Gastrocnemius medialis (tissue), 4 donors: ENCODE data around the gene ABHD17A. TPM values are rescaled to one million over a fixed set of nuclear protein-coding genes. Genes with fewer than 3 reads are reported as not detected.

Experiments
- ATAC-seq, 2 donors: fragments of 150-250 bp; one replicate each; pipeline ENCODE4 v1.9.1; 2016
- DNase-seq, 2 donors: peaks; one replicate each; pipeline ENCODE4 v3.0.0-alpha.2; 2019
- H3K27ac ChIP-seq, 4 donors: fragments of 200-600 bp; sonication (generic); 1 replicate in 1 of 4; 2 replicates in 3 of 4; pipeline ENCODE4 v1.5.1; 2016 to 2018; ENCODE audit warnings: mild to moderate bottlenecking in 2 of 4, moderate library complexity in 1 of 4
- H3K27me3 ChIP-seq, 3 donors: fragments of 200-600 bp; sonication (generic) in 2 of 3; 1 replicate in 1 of 3; 2 replicates in 2 of 3; pipeline versions ENCODE4 v1.5.1 to v1.6.0; 2016 to 2019; ENCODE audit warnings: mild to moderate bottlenecking in 1 of 3, moderate library complexity in 1 of 3
- H3K36me3 ChIP-seq, 2 donors: fragments of 200-600 bp; sonication (generic) in 1 of 2; one replicate each; pipeline ENCODE4 v1.5.1; 2017 to 2018
- H3K4me1 ChIP-seq, 2 donors: fragments of 200-600 bp; sonication (generic) in 1 of 2; one replicate each; pipeline ENCODE4 v1.5.1; 2016 to 2017; ENCODE audit warnings: mild to moderate bottlenecking in 2 of 2
- H3K4me3 ChIP-seq, 4 donors: fragments of 200-600 bp; sonication (generic) in 3 of 4; 1 replicate in 1 of 4; 2 replicates in 3 of 4; pipeline ENCODE4 v1.5.1; 2016 to 2019; ENCODE audit warnings: mild to moderate bottlenecking in 2 of 4
- H3K9me3 ChIP-seq, 3 donors: fragments of 200-600 bp; sonication (generic) in 2 of 3; 1 replicate in 1 of 3; 2 replicates in 2 of 3; pipeline ENCODE4 v1.5.1; 2016 to 2019
- POLR2A ChIP-seq, 2 donors: fragments of 450-650 bp; IDR thresholded peaks; one replicate each; pipeline ENCODE4 v1.6.1; 2017; ENCODE audit warnings: antibody characterized with exemption in 2 of 2, mild to moderate bottlenecking in 2 of 2, moderate library complexity in 2 of 2
- in situ Hi-C, 4 donors: fragments of 200-750 bp; cut with MboI; loops; one replicate each; pipeline versions ENCODE4 v1.15.0 to v1.8.0; 2017; ENCODE audit warnings: low sequenced_read_pairs in 4 of 4
- intact Hi-C: fragments of 100-400 bp; cut with DNase I; formaldehyde crosslinking; loops from one replicate; pipeline ENCODE4 v1.15.1; 2023; ENCODE audit warnings: low total_unique reads
- total RNA-seq, 4 donors: library from RNA; depleted of rRNA; stranded (reverse); fragments of >200 nt; gene quantifications; one replicate each; pipeline versions ENCODE4 v1.1.0 to v1.2.3, GENCODE V29; 2016
- TF ChIP-seq, protein P1 (sequence below), 5 experiments: fragments of 450-650 bp in 3 of 5; fragments of 200-600 bp in 2 of 5; sonication (generic) in 2 of 5; IDR thresholded peaks in 4 of 5; conservative IDR thresholded peaks in 1 of 5; 1 replicate in 4 of 5; 2 replicates in 1 of 5; pipeline ENCODE4 v1.5.1; 2016 to 2019; ENCODE audit warnings: antibody characterized with exemption in 5 of 5, mild to moderate bottlenecking in 3 of 5, moderate library complexity in 3 of 5

Gene ABHD17A
- total RNA-seq, 4 donors from 2014 or later, result 49.4 to 87.7 (median 70.8) TPM

DNA sequence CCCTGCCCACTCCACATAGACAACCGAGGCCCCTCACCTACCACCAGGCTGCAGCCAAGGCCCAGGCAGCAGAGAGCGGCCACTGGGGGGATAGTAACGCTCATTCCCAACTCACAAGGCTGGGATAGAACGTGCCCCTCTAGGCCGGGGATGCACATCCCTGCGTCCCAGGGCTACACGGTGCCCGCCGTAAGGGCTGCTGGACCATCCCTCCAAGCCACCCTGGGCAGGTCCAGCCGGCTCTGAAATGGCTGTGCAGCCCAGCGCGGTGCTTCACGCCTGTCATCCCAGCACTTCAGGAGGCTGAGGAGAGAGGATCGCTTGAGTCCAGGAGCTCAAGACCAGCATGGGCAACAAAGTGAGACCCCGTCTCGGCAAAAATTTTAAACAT is 40.2 kb downstream of the ABHD17A start:
- no peak for TF ChIP-seq POLR2A (IDR thresholded peaks at IDR 0.05)
- TF ChIP-seq, protein P1, sequence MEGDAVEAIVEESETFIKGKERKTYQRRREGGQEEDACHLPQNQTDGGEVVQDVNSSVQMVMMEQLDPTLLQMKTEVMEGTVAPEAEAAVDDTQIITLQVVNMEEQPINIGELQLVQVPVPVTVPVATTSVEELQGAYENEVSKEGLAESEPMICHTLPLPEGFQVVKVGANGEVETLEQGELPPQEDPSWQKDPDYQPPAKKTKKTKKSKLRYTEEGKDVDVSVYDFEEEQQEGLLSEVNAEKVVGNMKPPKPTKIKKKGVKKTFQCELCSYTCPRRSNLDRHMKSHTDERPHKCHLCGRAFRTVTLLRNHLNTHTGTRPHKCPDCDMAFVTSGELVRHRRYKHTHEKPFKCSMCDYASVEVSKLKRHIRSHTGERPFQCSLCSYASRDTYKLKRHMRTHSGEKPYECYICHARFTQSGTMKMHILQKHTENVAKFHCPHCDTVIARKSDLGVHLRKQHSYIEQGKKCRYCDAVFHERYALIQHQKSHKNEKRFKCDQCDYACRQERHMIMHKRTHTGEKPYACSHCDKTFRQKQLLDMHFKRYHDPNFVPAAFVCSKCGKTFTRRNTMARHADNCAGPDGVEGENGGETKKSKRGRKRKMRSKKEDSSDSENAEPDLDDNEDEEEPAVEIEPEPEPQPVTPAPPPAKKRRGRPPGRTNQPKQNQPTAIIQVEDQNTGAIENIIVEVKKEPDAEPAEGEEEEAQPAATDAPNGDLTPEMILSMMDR (IDR thresholded peaks at IDR 0.05 in 4 of 5, conservative IDR thresholded peaks at IDR 0.05 in 1 of 5), result no peak
- no peak overlapping the region for H3K27ac ChIP-seq
- ATAC-seq (no peak), DNase-seq (no peak)
- intact Hi-C loops (no loop called here), in situ Hi-C loops (no loop called here)
- H3K9me3 ChIP-seq, result no peaks in the 10 kb centered on the region
- no peaks in the 10 kb centered on the region for H3K36me3 ChIP-seq
- no peaks in the 10 kb centered on the region for H3K27me3 ChIP-seq
- no peak overlapping the region for H3K4me3 ChIP-seq
- H3K4me1 ChIP-seq, result peaks cover 42 to 68% of the 10 kb centered on the region in 2 donors

DNA sequence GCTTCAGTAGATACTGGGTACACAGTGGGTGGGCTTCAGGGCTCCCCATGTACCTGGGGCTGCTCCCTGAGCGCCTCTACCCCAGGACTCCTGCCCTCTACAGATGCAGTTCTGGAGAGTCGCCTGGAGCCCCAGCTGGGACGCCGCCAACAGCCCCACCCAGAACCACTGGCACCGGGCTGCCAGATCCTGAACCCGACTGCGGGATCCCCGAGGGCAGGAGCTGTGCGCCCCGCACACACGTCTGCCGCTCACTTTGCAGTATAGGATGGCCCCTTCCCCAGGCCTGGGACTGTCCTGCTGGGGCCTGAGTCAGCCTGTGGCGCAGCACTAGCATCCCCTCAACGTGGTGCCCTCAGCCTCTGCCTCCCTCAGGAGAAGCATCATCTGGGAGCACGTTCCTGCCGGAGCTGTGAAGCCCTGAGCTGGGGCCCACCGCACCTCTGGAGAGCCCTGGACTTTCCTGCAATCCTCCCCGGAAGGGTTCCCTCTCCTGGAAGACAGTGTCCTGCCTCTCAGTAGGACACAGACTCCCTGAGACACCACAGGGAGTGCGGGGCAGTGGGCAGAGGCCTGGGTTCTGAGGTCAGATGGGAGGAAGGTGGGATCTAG is 40.7 kb downstream of the ABHD17A start:
- intact Hi-C loops, result no loop called here
- H3K27ac ChIP-seq, result no peak overlapping the region
- no peak overlapping the region for H3K4me3 ChIP-seq

DNA sequence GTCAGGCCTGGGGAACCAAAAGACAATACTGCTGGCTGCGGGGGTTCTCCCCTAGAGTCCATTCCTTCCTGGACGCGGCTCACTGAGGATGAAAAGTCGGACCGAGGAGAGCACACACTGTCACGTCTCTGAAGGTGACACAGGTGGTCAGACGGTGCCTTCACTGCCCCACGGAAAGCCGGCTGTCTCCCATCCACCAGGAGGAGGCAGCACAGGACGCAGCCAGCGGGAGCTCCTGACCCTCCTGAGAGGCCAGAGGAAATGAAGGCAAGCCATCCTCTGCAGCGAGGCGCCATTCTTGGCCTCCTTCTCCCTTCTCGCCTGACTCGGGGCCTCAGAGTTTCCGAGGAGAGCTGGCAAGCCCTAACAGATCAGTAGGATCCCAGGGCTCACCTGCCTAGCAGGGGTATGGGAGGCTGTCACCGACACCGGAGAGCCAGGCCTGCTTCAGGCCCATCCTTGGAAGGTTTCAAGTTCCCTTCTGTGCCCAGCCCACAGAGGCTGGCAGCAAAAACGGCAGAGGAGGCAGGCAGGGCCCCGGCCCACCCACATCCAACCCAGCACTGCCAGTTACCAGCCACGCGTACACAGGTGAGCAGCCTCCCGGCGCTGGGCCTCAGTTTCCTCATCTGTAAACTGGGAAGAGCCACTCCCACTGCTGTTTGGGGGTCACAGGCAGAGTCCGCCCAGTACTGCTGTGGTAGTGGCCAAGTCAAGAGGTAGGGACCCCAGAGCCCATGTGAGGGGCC is 41.5 kb downstream of the ABHD17A start:
- no peaks in the 10 kb centered on the region for H3K9me3 ChIP-seq
- no peak overlapping the region for H3K4me3 ChIP-seq
- no peaks in the 10 kb centered on the region for H3K27me3 ChIP-seq
- TF ChIP-seq POLR2A (IDR thresholded peaks at IDR 0.05), result no peak
- TF ChIP-seq, protein P1 (IDR thresholded peaks at IDR 0.05 in 4 of 5, conservative IDR thresholded peaks at IDR 0.05 in 1 of 5), result no peak
- in situ Hi-C loops, result no loop called here
- ATAC-seq, result no peak
- H3K27ac ChIP-seq, result peak overlapping the region in 1 of 4 donors; percentile 16
- no peaks in the 10 kb centered on the region for H3K36me3 ChIP-seq
- no peak for DNase-seq
- intact Hi-C loops, result no loop called here
- peaks cover 40 to 72% of the 10 kb centered on the region in 2 donors for H3K4me1 ChIP-seq

More for the DNA sequence above, 40.7 kb downstream of the ABHD17A start:
- no peak for ATAC-seq
- Histone ChIP-seq H3K9me3 (no peaks in the 10 kb centered on the region), H3K4me1 (peaks cover 42 to 68% of the 10 kb centered on the region in 2 donors), H3K36me3 (no peaks in the 10 kb centered on the region), H3K27me3 (no peaks in the 10 kb centered on the region)
- no peak for DNase-seq
- TF ChIP-seq, protein P1 (IDR thresholded peaks at IDR 0.05 in 4 of 5, conservative IDR thresholded peaks at IDR 0.05 in 1 of 5), result no peak
- TF ChIP-seq POLR2A (IDR thresholded peaks at IDR 0.05), result no peak
- in situ Hi-C loops, result no loop called here

DNA sequence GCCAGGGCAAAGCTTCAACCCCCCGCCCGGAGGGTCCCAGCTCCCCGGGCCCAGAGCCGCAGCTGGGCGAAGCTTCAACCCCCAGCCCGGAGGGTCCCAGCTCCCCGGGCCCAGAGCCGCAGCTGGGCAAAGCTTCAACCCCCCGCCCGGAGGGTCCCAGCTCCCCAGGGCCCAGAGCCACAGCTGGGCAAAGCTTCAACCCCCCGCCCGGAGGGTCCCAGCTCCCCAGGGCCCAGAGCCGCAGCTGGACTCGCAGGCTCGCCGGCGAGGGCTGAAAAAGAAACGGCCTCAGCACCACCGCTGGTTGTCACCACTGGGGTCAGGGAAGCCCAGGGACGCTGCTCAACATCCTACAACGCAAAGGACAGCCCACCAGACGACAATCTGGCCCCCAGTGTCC is 42.2 kb downstream of the ABHD17A start:
- DNase-seq, result no peak
- peak overlapping the region in 1 of 4 donors; percentile 44 for H3K27ac ChIP-seq
- no peak overlapping the region for H3K4me3 ChIP-seq
- in situ Hi-C loops, result no loop called here
- no peaks in the 10 kb centered on the region for H3K9me3 ChIP-seq
- H3K36me3 ChIP-seq, result no peaks in the 10 kb centered on the region
- ATAC-seq, result no peak
- H3K27me3 ChIP-seq, result no peaks in the 10 kb centered on the region
- TF ChIP-seq POLR2A (IDR thresholded peaks at IDR 0.05), result no peak
- TF ChIP-seq, protein P1 (IDR thresholded peaks at IDR 0.05 in 4 of 5, conservative IDR thresholded peaks at IDR 0.05 in 1 of 5), result no peak
- intact Hi-C loops, result no loop called here
- H3K4me1 ChIP-seq, result peaks cover 39 to 72% of the 10 kb centered on the region in 2 donors
